PC-9 (cell line): Measurements from ENCODE around the gene GBA2. TPM values are rescaled to one million over a fixed set of nuclear protein-coding genes. Genes with fewer than 3 reads are reported as not detected.

Source experiments
- BruUV-seq: library from RNA; stranded (reverse); fragments of 400-500 nt; replicated peaks from 2 replicates; lab custom pipeline; 2021; lab: Mats Ljungman, UMichigan
- CTCF ChIA-PET: fragments of 300-600 bp; sonication (Branson Sonifier 250); formaldehyde crosslinking; loops from one replicate; lab custom pipeline; 2022; ENCODE audit warnings: antibody characterized with exemption; lab: Charles Lee
- POLR2A ChIA-PET: fragments of 300-600 bp; sonication (Branson Sonifier 250); formaldehyde crosslinking; loops from one replicate; lab custom pipeline; 2022; ENCODE audit warnings: antibody characterized with exemption; ENCODE audit not compliant: unreplicated experiment; lab: Charles Lee
- DNase-seq, 2 experiments: peaks; one replicate each; pipeline versions ENCODE4 v3.0.0 to v3.0.0-alpha.2; 2015 to 2022; ENCODE audit warnings: mixed read lengths in 1 of 2
- H2AFZ ChIP-seq: fragments of 200-600 bp; sonication (generic); 2 replicates; pipeline ENCODE4 v1.8.1; 2017; ENCODE audit warnings: antibody characterized with exemption
- H3F3A ChIP-seq: fragments of 200-600 bp; sonication (generic); 2 replicates; pipeline ENCODE4 v1.8.1; 2017; ENCODE audit warnings: antibody characterized with exemption, mild to moderate bottlenecking, low read depth; ENCODE audit not compliant: insufficient read depth
- H3K27ac ChIP-seq: fragments of 200-600 bp; sonication (generic); 2 replicates; pipeline ENCODE4 v1.6.1; 2016; ENCODE audit warnings: mixed run types
- H3K27me3 ChIP-seq: fragments of 200-600 bp; sonication (generic); 2 replicates; pipeline ENCODE4 v1.6.1; 2016; ENCODE audit warnings: low read depth, mixed run types; ENCODE audit not compliant: insufficient read depth
- H3K36me3 ChIP-seq: fragments of 200-600 bp; sonication (generic); 2 replicates; pipeline ENCODE4 v1.6.1; 2016; ENCODE audit warnings: low read depth, mixed run types
- H3K4me1 ChIP-seq: fragments of 200-600 bp; sonication (generic); replicated peaks from 2 replicates; pipeline ENCODE4 v1.6.1; 2016; ENCODE audit warnings: mixed run types; ENCODE audit not compliant: insufficient read depth
- H3K4me2 ChIP-seq: fragments of 200-600 bp; sonication (generic); 2 replicates; pipeline ENCODE4 v1.6.1; 2017; ENCODE audit warnings: mixed run types
- H3K4me3 ChIP-seq: fragments of 200-600 bp; sonication (generic); 2 replicates; pipeline ENCODE4 v1.6.1; 2016; ENCODE audit warnings: mixed run types
- H3K79me2 ChIP-seq: fragments of 200-600 bp; sonication (generic); 2 replicates; pipeline ENCODE4 v1.6.1; 2017; ENCODE audit warnings: low read depth, mixed run types
- H3K9me2 ChIP-seq: fragments of 200-600 bp; sonication (generic); 2 replicates; pipeline ENCODE4 v1.8.1; 2017; ENCODE audit warnings: mild to moderate bottlenecking; ENCODE audit not compliant: insufficient read depth
- H3K9me3 ChIP-seq: fragments of 200-600 bp; sonication (generic); 2 replicates; pipeline ENCODE4 v1.8.1; 2016; ENCODE audit warnings: low read depth; ENCODE audit not compliant: insufficient read depth
- H4K20me1 ChIP-seq: fragments of 200-600 bp; sonication (generic); 2 replicates; pipeline ENCODE4 v1.8.1; 2017; ENCODE audit not compliant: insufficient read depth
- CTCF ChIP-seq: fragments of 200-600 bp; sonication (generic); conservative IDR thresholded peaks from 2 replicates; pipeline ENCODE4 v1.6.1; 2017; ENCODE audit warnings: mixed run types, antibody characterized with exemption, mild to moderate bottlenecking, moderate library complexity
- EZH2 ChIP-seq: fragments of 200-600 bp; sonication (generic); IDR thresholded peaks from 2 replicates; pipeline ENCODE4 v1.8.0; 2017; ENCODE audit warnings: antibody characterized with exemption, low read depth
- intact Hi-C: fragments of 100-400 bp; cut with micrococcal nuclease; formaldehyde crosslinking; loops from one replicate; pipeline ENCODE4 v1.10.0; 2022; ENCODE audit not compliant: unreplicated experiment
- total RNA-seq: library from RNA; stranded (reverse); gene quantifications from 2 replicates; pipeline ENCODE4 v1.2.3, GENCODE V29; 2021

Gene GBA2
- total RNA-seq, 1 experiment from 2014 or later: 29.6 TPM

DNA sequence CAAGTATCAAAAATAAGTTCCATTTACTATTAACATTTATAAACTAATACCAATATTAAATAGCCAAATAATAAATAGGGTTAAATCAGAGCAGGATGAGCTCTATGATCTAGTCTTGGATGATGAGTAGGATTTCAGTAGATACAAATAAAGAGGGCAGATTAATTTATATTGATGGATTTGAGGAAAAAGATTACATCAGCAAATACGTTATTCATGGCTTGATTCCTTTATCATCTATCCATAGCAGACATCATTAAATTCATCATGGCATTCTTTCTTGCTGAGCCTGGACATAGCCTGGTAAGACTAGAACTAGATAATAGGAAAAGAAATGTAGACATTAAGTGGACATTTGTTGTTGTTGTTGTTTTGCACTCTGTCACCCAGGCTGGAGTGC, 18.4 kb upstream of the GBA2 start:
- Histone ChIP-seq H3F3A (peaks cover 16% of the 10 kb centered on the region), H2AFZ (no peak overlapping the region), H3K27me3 (no peaks in the 10 kb centered on the region), H3K27ac (no peak overlapping the region), H3K9me2 (no peaks in the 10 kb centered on the region), H3K9me3 (no peaks in the 10 kb centered on the region), H3K4me2 (no peak overlapping the region), H3K79me2 (no peaks in the 10 kb centered on the region), H3K4me3 (no peak overlapping the region), H3K4me1 (peaks cover 21% of the 10 kb centered on the region), H3K36me3 (no peaks in the 10 kb centered on the region), H4K20me1 (no peaks in the 10 kb centered on the region)
- intact Hi-C loops: no loop called here
- POLR2A ChIA-PET: no interaction called here
- BruUV-seq: no TSS peak
- no peak for TF ChIP-seq EZH2
- no peak for TF ChIP-seq CTCF
- CTCF ChIA-PET: interaction anchor here (0.7 kb wide), 1 partner anchor 121 kb away, joined by 4 read pairs; no protein-coding TSS in a partner anchor
- DNase-seq: no peak

- TF ChIP-seq EZH2 (no peak), CTCF (no peak)
- ChIA-PET POLR2A (no interaction called here), CTCF (no interaction called here)
- no peak for DNase-seq
- Histone ChIP-seq H3K79me2 (0 out of 2 replicates have a peak, but pooled peaks cover under 1% of the 10 kb centered on the region), H3K9me3 (no peaks in the 10 kb centered on the region), H3K36me3 (no peaks in the 10 kb centered on the region), H3K27me3 (no peaks in the 10 kb centered on the region), H3K4me1 (peaks cover 16% of the 10 kb centered on the region), H3K4me2 (no peak overlapping the region), H3K27ac (no peak overlapping the region), H3K9me2 (no peaks in the 10 kb centered on the region), H3F3A (peaks cover 12% of the 10 kb centered on the region), H4K20me1 (no peaks in the 10 kb centered on the region), H2AFZ (no peak overlapping the region), H3K4me3 (no peak overlapping the region)
- intact Hi-C loops: no loop called here
- BruUV-seq: no TSS peak
These were observed 18.0 kb upstream of the GBA2 start for GRCh38 chr9:35766997-35767396.

DNA sequence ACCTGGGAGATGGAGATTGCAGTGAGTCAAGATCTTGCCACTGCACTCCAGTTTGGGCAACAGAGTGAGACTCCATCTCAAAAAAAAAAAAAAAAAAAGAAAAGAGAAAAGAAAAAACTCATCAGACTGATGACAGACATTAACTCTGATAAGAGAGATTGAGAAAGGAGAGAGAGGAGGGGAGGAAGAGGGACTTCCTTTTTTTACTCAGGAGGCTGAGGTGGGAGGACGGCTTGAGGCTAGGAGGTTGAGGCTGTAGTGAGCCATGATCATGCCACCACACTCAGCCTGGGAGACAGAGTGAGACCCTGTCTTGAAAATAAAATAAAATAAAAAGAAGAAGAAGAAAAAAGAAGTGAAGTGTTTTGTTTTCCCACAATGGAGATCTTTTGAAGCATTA, 14.8 kb upstream of the GBA2 start:
- BruUV-seq: no TSS peak
- Histone ChIP-seq H3K4me1 (peaks cover 5% of the 10 kb centered on the region), H3K79me2 (peaks cover 26% of the 10 kb centered on the region), H3K27ac (no peak overlapping the region), H3K9me2 (no peaks in the 10 kb centered on the region), H4K20me1 (no peaks in the 10 kb centered on the region), H3K4me3 (no peak overlapping the region), H3K4me2 (no peak overlapping the region), H2AFZ (no peak overlapping the region), H3F3A (peaks cover 3% of the 10 kb centered on the region; the same call in 1 of the 2 replicates), H3K9me3 (no peaks in the 10 kb centered on the region), H3K36me3 (no peaks in the 10 kb centered on the region), H3K27me3 (no peaks in the 10 kb centered on the region)
- ChIA-PET CTCF (no interaction called here), POLR2A (no interaction called here)
- no peak for DNase-seq
- intact Hi-C loops: no loop called here
- TF ChIP-seq EZH2 (no peak), CTCF (no peak)
